ENCODE measurements around the gene DNAAF5. TPM values are rescaled to one million over a fixed set of nuclear protein-coding genes. Genes with fewer than 3 reads are reported as not detected.

The DNAAF5 gene
- total RNA-seq, 4 donors from 2014 or later = 26.7 to 34.4 (median 29.0) TPM

- DNase-seq (ENCODE audit: low spot score in 2 of 2) = no peak
- Histone ChIP-seq H3K27me3 (no peaks in the 10 kb centered on the region), H3K9me3 (no peaks in the 10 kb centered on the region), H3K4me1 (peaks cover 23% of the 10 kb centered on the region), H3K36me3 (peaks cover 27% of the 10 kb centered on the region), H3K27ac (peak overlapping the region; percentile 45), H3K4me3 (no peak overlapping the region)
- no peak for TF ChIP-seq POLR2A (IDR thresholded peaks at IDR 0.05)
- no peak for TF ChIP-seq CTCF (IDR thresholded peaks at IDR 0.05)
- TF ChIP-seq EP300 (IDR thresholded peaks at IDR 0.05) = no peak
- no peak for TF ChIP-seq POLR2AphosphoS5 (IDR thresholded peaks at IDR 0.05)
- WGBS = 42% methylated on average over 19 of the region's 24 CpGs
These were observed 44.9 kb downstream of the DNAAF5 start for GRCh38 chr7:771234-772004.

- Histone ChIP-seq H3K27ac (no peak overlapping the region), H3K4me3 (no peak overlapping the region), H3K36me3 (peaks cover 28% of the 10 kb centered on the region), H3K9me3 (no peaks in the 10 kb centered on the region), H3K27me3 (no peaks in the 10 kb centered on the region), H3K4me1 (peaks cover 23% of the 10 kb centered on the region)
- TF ChIP-seq EP300 (IDR thresholded peaks at IDR 0.05) (no peak), POLR2AphosphoS5 (IDR thresholded peaks at IDR 0.05) (no peak), POLR2A (IDR thresholded peaks at IDR 0.05) (no peak), CTCF (IDR thresholded peaks at IDR 0.05) (no peak)
- DNase-seq (ENCODE audit: low spot score in 2 of 2) = no peak
- 73% methylated on average over 11 of the region's 11 CpGs for WGBS
These were observed 45.5 kb downstream of the DNAAF5 start for GRCh38 chr7:772005-772294.

- H3K36me3 ChIP-seq = peaks cover 28% of the 10 kb centered on the region
These were observed 45.9 kb downstream of the DNAAF5 start for GRCh38 chr7:772392-772791.

GRCh38 chr7:772861-773621 lies 46.5 kb downstream of the DNAAF5 start:
- Histone ChIP-seq H3K9me3 (no peaks in the 10 kb centered on the region), H3K4me3 (no peak overlapping the region), H3K36me3 (peaks cover 32% of the 10 kb centered on the region), H3K27me3 (no peaks in the 10 kb centered on the region), H3K4me1 (peaks cover 23% of the 10 kb centered on the region), H3K27ac (no peak overlapping the region)
- no peak for DNase-seq (ENCODE audit: low spot score in 2 of 2)
- 96% methylated on average over 29 of the region's 32 CpGs for WGBS
- TF ChIP-seq POLR2AphosphoS5 (IDR thresholded peaks at IDR 0.05) (no peak), CTCF (IDR thresholded peaks at IDR 0.05) (no peak), EP300 (IDR thresholded peaks at IDR 0.05) (no peak), POLR2A (IDR thresholded peaks at IDR 0.05) (no peak)

More at GRCh38 chr7:772392-772791, 45.9 kb downstream of the DNAAF5 start:
- Histone ChIP-seq H3K4me3 (no peak overlapping the region), H3K27me3 (no peaks in the 10 kb centered on the region), H3K27ac (no peak overlapping the region), H3K9me3 (no peaks in the 10 kb centered on the region), H3K4me1 (peaks cover 23% of the 10 kb centered on the region)
- WGBS = 86% methylated on average over 4 of the region's 13 CpGs
- DNase-seq (ENCODE audit: low spot score in 2 of 2) = no peak
- TF ChIP-seq CTCF (IDR thresholded peaks at IDR 0.05) (no peak), POLR2A (IDR thresholded peaks at IDR 0.05) (no peak), POLR2AphosphoS5 (IDR thresholded peaks at IDR 0.05) (no peak), EP300 (IDR thresholded peaks at IDR 0.05) (no peak)

GRCh38 chr7:773622-773915 lies 47.1 kb downstream of the DNAAF5 start:
- WGBS = 97% methylated on average over 12 of the region's 12 CpGs
- Histone ChIP-seq H3K27ac (no peak overlapping the region), H3K36me3 (peaks cover 32% of the 10 kb centered on the region), H3K4me1 (peaks cover 24% of the 10 kb centered on the region), H3K4me3 (no peak overlapping the region), H3K9me3 (no peaks in the 10 kb centered on the region), H3K27me3 (no peaks in the 10 kb centered on the region)
- TF ChIP-seq CTCF (IDR thresholded peaks at IDR 0.05) (no peak), POLR2A (IDR thresholded peaks at IDR 0.05) (no peak), POLR2AphosphoS5 (IDR thresholded peaks at IDR 0.05) (no peak), EP300 (IDR thresholded peaks at IDR 0.05) (no peak)
- DNase-seq (ENCODE audit: low spot score in 2 of 2) = no peak

All from suprapubic skin (tissue), 4 donors.